NB4 (cell line): Measurements from ENCODE around the gene ATRNL1.

Experiments used
- CTCF ChIP-seq: IDR thresholded peaks from one replicate; pipeline ENCODE4 v1.5.1; 2012; ENCODE audit warnings: low read depth, low read length
- MAX ChIP-seq: IDR thresholded peaks from 2 replicates; pipeline ENCODE4 v1.6.1; 2011; ENCODE audit warnings: low read depth, low read length
- POLR2A ChIP-seq: IDR thresholded peaks from 2 replicates; pipeline ENCODE4 v1.6.1; 2011; ENCODE audit warnings: mild to moderate bottlenecking; ENCODE audit not compliant: insufficient read length; ENCODE audit errors: extremely low read depth

- TF ChIP-seq POLR2A (no peak), CTCF (no peak), MAX (no peak)
Observed at GRCh38 chr10:115965376-115965775, 872.2 kb downstream of the ATRNL1 start.
